Measurements from ENCODE around the gene KRT86.

The KRT86 gene

GRCh38 chr12:52334185-52334584 is 59.7 kb downstream of the KRT86 start:
- H3K4me3 ChIP-seq (ENCODE audit: low read depth, low read length) = no peak overlapping the region
- no peak for DNase-seq (ENCODE audit: low read depth)
- TF ChIP-seq CTCF (IDR thresholded peaks at IDR 0.05; ENCODE audit: insufficient read depth, low read depth, low read length, missing control alignments) = no peak

- no peak overlapping the region for H3K4me3 ChIP-seq (ENCODE audit: low read depth, low read length)
- no peak for TF ChIP-seq CTCF (IDR thresholded peaks at IDR 0.05; ENCODE audit: insufficient read depth, low read depth, low read length, missing control alignments)
- DNase-seq (ENCODE audit: low read depth) = no peak
Measured at GRCh38 chr12:52335598-52336262, 61.3 kb downstream of the KRT86 start.

GRCh38 chr12:52336641-52337040 is 62.2 kb downstream of the KRT86 start:
- no peak overlapping the region for H3K4me3 ChIP-seq (ENCODE audit: low read depth, low read length)
- DNase-seq (ENCODE audit: low read depth) = no peak
- no peak for TF ChIP-seq CTCF (IDR thresholded peaks at IDR 0.05; ENCODE audit: insufficient read depth, low read depth, low read length, missing control alignments)

- no peak for DNase-seq (ENCODE audit: low read depth)
- no peak for TF ChIP-seq CTCF (IDR thresholded peaks at IDR 0.05; ENCODE audit: insufficient read depth, low read depth, low read length, missing control alignments)
- no peak overlapping the region for H3K4me3 ChIP-seq (ENCODE audit: low read depth, low read length)
Measured at GRCh38 chr12:52337054-52337453, 62.6 kb downstream of the KRT86 start.

- H3K4me3 ChIP-seq (ENCODE audit: low read depth, low read length) = no peak overlapping the region
- no peak for DNase-seq (ENCODE audit: low read depth)
Measured at GRCh38 chr12:52338241-52338960, 64.0 kb downstream of the KRT86 start.

GRCh38 chr12:52341066-52341580 is 66.7 kb downstream of the KRT86 start:
- TF ChIP-seq CTCF (IDR thresholded peaks at IDR 0.05; ENCODE audit: insufficient read depth, low read depth, low read length, missing control alignments) = no peak
- no peak overlapping the region for H3K4me3 ChIP-seq (ENCODE audit: low read depth, low read length)
- no peak for DNase-seq (ENCODE audit: low read depth)

More at GRCh38 chr12:52338241-52338960, 64.0 kb downstream of the KRT86 start:
- TF ChIP-seq CTCF (IDR thresholded peaks at IDR 0.05; ENCODE audit: insufficient read depth, low read depth, low read length, missing control alignments) = no peak
